NCI-H1436 (cell line): ENCODE results near the gene SPATA18.
"Not testable (repeated sequence)": the region's sequence is repeated elsewhere in the genome, so short reads cannot be mapped to it uniquely, and the experiment has no call there.

Source experiments
- DNase-seq: peaks from one replicate; lab custom pipeline; 2025; lab: John Stamatoyannopoulos, UW

Gene SPATA18

DNA sequence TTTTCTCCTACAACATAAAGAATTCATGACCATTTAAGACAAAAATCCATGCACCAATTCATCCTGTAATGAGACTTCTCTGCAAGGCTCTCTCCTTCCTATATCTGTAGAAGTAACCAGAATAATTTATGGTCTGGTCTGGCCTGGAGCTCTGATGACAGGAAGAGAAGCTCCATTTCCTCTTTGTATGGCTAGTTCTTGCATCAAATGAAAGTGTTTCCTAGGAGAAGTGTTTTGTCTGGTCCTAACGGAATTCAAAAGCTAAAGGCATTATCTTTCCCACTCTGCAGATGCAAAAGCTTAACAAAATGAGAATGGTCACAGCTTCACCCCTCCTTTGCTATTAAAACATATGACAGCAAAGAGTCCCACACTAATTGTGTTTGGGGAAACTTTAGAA is 55.1 kb downstream of the SPATA18 start:
- DNase-seq, result no peak

DNA sequence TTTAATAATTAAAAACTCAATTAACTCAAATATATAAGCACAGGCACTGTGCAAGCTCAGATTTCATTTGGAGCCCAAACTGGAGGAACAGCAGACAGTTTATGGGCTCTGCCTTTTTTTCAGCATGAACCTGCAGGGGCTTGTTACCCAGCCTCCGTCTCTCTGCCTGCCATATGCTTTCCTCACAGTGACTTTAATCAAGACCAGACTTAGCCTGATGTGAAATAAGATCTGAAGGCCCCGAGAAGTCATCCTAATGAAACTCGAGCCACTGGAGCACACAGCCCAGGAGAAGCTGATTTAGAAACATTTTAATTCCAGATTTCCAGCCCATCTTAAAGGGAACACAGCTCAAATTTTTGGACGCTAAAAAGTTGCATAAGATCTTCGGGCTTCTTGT is 55.6 kb downstream of the SPATA18 start:
- DNase-seq, result no peak

DNA sequence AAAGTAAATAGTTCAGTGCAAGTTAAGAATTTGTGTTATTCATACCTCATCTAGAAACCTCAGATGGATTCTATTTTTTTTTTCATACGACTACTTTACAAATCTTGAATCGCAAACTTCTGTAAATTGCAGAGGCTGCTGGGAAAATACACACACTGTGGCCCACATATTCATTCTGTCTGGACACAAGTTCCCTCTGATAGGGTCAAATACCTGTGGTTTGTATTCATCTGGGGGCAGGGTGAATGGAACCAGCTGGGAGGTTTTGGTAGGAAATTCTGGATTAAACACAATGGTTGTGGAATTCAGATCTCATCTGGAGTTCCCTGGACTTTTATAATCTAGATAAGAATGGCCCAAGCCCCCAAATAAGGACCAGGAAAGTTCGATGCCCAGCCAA is 56.2 kb downstream of the SPATA18 start:
- DNase-seq, result no peak

DNA sequence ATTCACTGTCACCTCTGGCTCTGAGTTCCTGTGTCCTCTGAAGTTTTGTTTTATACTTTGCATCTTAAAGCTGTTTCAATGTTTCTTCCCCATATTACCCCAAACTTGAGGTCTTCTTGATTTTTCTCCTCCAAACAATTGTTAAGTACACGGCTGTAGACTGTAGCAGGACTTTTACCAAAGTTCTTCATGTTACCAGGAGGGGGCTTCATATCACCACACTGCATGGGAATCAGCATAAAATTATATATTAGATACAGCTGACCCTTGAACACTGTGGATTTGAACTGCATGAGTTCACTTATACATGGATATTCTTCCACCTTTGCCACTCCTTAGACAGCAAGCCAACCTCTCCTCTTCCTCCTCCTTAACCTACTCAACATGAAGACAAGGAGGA is 56.6 kb downstream of the SPATA18 start:
- DNase-seq, result no peak

DNA sequence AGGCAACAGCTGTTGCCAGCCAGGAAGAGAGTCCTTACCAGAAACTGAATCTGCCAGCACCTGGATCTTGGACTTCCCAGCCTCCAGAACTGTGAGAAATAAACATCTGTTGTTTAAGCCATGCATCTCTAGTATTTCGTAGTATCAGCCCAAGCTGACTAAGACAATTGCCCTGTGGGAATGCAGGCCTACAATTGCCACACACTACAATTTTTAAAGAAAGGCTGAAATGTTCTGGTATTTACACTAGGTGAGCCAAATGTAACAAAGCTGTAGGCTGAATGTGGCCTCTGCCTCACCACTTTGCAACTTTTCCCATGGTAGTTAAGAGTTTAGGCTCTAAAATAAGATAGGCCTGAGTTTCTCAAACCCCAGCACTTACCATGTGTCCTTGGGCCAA is 59.1 kb downstream of the SPATA18 start:
- no peak for DNase-seq

DNA sequence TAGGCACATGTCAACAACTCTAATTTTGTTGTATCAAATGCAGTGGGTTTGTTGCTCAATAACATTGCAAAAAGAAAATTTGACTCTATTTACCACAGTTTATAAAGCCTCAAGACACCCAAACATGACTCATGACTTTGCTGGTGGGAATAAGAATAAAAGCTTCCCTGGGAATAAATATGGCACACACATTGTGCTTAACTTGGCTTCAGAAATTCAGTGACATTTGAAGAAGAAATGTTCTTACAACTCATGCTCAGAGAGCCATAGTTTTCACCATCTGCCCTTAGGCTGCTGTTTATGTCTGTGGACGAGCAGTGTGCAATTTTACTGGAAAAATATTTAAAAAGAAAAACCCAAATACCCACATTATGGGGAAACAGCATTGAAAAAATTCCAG is 60.9 kb downstream of the SPATA18 start:
- DNase-seq, result no peak

DNA sequence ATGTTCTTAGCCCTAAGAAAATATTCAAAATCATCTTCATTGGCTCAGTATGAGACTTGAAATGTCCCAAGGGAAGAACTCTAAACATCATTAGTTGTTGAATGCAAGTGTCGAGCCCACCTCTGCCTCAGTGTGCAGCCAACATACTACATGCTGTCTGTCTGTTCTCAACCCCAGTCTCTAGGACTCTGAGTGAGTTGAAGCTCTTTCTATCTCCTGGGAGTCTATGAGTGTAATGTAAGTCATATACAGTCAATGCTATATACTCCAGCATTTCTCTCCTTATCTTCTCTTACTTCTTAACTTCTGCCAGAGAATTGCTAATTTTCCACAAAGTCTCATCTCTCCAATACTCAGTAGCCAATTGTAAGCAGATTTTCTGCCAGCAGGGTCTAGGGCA is 61.3 kb downstream of the SPATA18 start:
- no peak for DNase-seq

DNA sequence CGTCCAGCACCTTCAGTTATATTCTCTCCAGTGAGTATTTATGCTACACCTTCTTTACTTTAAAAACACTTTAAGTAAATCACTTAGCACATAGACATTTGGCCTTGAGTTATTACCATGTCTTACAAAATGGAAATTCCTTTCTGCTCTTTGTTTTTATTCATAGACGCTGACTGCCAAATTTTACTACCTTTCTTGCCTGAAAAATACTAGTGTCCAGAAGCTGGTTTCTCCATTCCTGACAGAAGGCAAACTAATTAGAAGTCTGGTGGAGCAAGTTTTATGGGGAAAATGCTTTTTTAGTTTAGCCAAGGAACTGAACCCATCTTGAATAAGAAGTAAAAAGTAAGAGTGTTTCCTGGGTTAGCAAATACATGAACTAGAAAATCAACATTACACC is 65.5 kb downstream of the SPATA18 start:
- DNase-seq, result no peak

DNA sequence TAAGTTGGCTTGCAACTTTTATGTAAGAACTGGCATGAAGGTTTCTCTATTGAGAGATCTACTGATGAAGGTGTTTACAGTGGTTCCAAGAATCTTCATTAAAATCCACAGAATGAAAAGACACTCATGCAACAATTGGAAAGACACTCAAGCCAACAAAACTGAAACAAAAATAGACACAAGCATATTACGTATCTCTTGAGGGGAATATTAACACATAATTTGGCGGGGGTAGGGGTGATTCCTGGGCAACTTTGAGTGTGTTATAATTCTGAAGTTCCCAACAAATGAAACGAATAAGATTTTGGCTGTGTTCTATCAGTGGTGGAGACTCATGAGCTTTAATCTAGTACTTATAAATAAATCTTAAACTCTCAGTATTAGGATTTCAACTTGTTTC is 75.1 kb downstream of the SPATA18 start:
- DNase-seq, result no peak

DNA sequence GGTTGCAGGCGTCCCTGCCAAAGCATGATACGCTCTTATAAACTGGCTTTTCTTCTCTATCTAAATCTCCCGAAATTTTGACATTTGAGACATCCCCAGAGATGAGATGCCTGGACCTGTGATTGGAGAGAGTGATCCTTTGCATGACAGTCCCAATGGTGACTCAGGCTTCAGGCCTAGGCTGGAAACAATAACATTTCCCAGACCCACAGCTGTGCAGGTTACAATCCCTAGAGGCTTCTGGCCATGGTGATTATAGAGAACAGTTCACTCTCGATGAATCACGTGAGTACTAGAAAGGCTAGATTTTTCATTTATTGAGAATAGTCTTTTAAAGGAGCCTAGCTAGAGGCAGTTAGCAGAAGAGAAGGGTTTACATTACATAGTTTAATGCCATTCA is 75.9 kb downstream of the SPATA18 start:
- no peak for DNase-seq

DNA sequence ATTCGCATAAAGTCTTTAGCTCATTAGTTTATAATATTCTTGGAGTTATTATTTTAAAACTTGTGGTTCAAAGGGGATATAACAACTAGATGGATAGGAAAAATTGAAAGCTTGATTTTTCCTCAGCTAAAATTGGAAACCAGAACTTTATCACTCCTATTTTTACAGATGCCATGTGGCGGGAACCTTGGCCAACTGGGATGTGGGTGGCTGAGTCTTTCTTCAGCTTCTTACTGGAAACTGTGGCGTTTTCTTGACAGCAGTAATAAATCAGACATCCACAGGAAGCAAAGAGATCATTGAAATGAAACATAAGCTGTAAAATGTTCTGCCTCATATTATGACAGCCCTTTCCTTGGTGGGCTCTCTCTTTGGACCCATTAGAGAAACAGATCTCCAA is 84.1 kb downstream of the SPATA18 start:
- DNase-seq, result no peak

DNA sequence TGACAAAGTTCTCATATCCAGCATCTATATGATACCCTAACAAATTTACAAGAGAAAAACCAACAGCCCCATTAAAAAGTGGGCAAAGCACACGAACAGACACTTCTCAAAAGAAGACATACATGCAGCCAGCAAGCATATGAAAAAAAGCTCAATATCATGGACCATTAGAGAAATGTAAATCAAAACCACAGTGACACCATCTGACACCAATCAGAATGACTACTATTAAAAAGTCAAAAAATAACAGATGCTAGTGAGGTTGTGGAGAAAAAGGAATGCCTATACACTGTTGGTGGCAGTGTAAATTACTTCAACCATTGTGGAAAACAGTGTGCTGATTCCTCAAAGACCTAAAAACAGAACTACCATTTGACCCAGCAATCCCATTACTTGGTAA is 86.0 kb downstream of the SPATA18 start:
- DNase-seq, result not testable (repeated sequence)

DNA sequence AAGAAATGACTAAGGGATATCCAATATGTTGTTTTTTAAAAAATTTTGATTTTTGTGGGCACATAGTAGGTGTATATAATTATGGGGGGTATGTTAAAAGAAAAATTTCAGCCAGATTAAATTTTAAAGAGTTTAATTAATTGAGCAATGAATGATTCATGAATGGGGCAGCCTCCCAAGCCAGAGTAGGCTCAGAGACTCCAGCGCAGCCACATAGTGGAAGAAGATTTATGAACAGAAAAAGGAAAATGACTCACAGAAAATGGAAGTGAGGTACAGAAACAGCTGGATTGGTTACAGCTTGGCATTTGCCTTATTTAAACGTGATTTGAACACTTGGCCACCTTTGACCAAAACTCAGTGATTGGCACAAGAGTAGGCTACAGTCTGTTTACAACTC is 91.7 kb downstream of the SPATA18 start:
- no peak for DNase-seq

DNA sequence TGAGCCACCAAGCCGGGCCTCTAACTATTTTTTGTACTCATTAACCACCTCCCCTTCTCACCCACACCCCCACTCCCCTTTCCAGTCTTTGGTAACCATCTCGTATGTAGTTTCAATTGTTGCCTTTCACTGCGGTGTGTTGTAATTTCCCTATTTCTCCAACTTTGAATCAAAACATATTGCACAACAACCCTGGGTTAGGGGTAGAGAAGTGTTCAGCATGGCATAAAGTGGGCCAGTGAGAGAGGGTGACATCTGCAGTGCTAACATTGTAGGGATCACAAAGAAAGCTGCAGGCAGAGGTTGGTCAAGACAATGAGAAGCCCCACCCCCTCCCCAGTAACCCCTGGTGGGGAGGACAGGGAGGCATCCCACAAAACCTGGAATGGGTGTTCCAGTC is 92.7 kb downstream of the SPATA18 start:
- DNase-seq, result no peak

DNA sequence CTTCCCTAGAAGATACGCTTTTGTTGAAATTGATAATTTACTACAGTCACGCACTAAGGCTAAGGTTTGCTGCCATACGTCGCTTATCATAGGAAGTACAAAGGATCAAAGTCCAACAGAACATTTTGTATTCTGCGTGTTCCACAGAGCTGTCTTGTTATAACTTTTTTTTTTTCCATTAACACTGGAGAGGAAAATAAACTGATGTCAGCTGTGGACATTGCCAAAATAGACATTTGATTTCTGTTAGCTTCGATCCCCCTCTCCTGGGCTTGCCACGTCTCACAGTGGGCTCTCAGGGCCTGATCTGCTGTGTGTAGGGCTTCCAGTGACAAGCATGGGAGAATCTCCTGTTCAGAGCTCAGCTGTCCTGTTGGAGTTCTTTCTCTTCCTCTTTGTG is 93.3 kb downstream of the SPATA18 start:
- DNase-seq, result no peak
